Stomach (tissue), 9 donors: Measurements from ENCODE around the gene STARD10. TPM values are rescaled to one million over a fixed set of nuclear protein-coding genes. Genes with fewer than 3 reads are reported as not detected.
A peak's percentile ranks its signal among the peaks of the same experiment; 100 is the strongest.

Source experiments
- DNase-seq, 2 donors: peaks; one replicate each; pipeline versions ENCODE4 v3.0.0 to v3.0.0-alpha.2; 2013 to 2019
- H3K27ac ChIP-seq, 5 donors: fragments of 200-600 bp in 4 of 5; sonication (generic) in 4 of 5; one replicate each; pipeline ENCODE4 v1.5.1; 2013 to 2019; ENCODE audit warnings: mild to moderate bottlenecking in 1 of 5, moderate library complexity in 1 of 5
- H3K27me3 ChIP-seq, 3 donors: fragments of 200-600 bp; sonication (generic); one replicate each; pipeline ENCODE4 v1.5.1; 2017 to 2019; ENCODE audit warnings: mixed run types in 1 of 3
- H3K36me3 ChIP-seq, 4 donors: fragments of 200-600 bp; sonication (generic); 1 replicate in 3 of 4; 2 replicates in 1 of 4; pipeline ENCODE4 v1.5.1; 2016 to 2019
- H3K4me1 ChIP-seq, 4 donors: fragments of 200-600 bp; sonication (generic); one replicate each; pipeline ENCODE4 v1.5.1; 2016 to 2019
- H3K4me3 ChIP-seq, 4 donors: fragments of 200-600 bp; sonication (generic) in 3 of 4; one replicate each; pipeline ENCODE4 v1.5.1; 2016 to 2019; ENCODE audit warnings: mild to moderate bottlenecking in 1 of 4
- H3K9me3 ChIP-seq, 4 donors: fragments of 200-600 bp; sonication (generic); one replicate each; pipeline ENCODE4 v1.5.1; 2016 to 2019
- EP300 ChIP-seq: sonication (generic); formaldehyde crosslinking; IDR thresholded peaks from one replicate; pipeline ENCODE4 v1.6.1; 2017; ENCODE audit warnings: antibody characterized with exemption
- POLR2A ChIP-seq, 4 donors: fragments of 450-650 bp; IDR thresholded peaks; one replicate each; pipeline ENCODE4 v1.6.1; 2016; ENCODE audit warnings: antibody characterized with exemption in 4 of 4, control low read depth in 2 of 4, mild to moderate bottlenecking in 1 of 4, moderate library complexity in 1 of 4
- POLR2AphosphoS5 ChIP-seq, 3 donors: sonication (generic); formaldehyde crosslinking; IDR thresholded peaks; one replicate each; pipeline ENCODE4 v1.6.1; 2016; ENCODE audit warnings: antibody characterized with exemption in 3 of 3
- WGBS, 5 donors: extraction: QIAGEN DNeasy Blood & Tissue Kit in 3 of 5; methylation state at CpG; one replicate each; pipeline versions ENCODE4 v1.1.5 to v1.1.7; 2013 to 2018; 5-methylcytosine and 5-hydroxymethylcytosine counted together
- intact Hi-C: fragments of 100-400 bp; cut with DNase I; formaldehyde crosslinking; loops from one replicate; pipeline ENCODE4 v1.15.1; 2023; ENCODE audit warnings: low total_unique reads
- polyA plus RNA-seq, 3 donors: library from polyadenylated mRNA; stranded (reverse); fragments of 200-250 nt; gene quantifications; one replicate each; pipeline ENCODE4 v1.2.3, GENCODE V29; 2013
- total RNA-seq, 5 donors: library from RNA; depleted of rRNA; stranded (reverse); fragments of >200 nt; gene quantifications; one replicate each; pipeline versions ENCODE4 v1.1.0 to v1.2.3, GENCODE V29; 2014 to 2016
- TF ChIP-seq, protein P1 (sequence below), 7 experiments: fragments of 450-650 bp in 4 of 7; fragments of 200-600 bp in 3 of 7; sonication (generic) in 3 of 7; IDR thresholded peaks; one replicate each; pipeline ENCODE4 v1.5.1; 2016 to 2019; ENCODE audit warnings: antibody characterized with exemption in 7 of 7, control low read depth in 2 of 7, mild to moderate bottlenecking in 1 of 7
- donor health status: healthy with polysubstance abuse.
- donor health status: Bipolar disorder and iron deficiency.
- donor health status: healthy.

Gene STARD10
- total and polyA plus RNA-seq, 8 donors = 125 to 950 (median 346) TPM

- Histone ChIP-seq H3K4me3 (peak overlapping the region in 1 of 4 donors; percentile 0), H3K27me3 (no peaks in the 10 kb centered on the region), H3K36me3 (peaks cover 5 to 23% (median 11%) of the 10 kb centered on the region in 4 donors), H3K9me3 (no peaks in the 10 kb centered on the region), H3K27ac (peak overlapping the region in 3 of 5 donors; percentile 14 to 96 (median 93)), H3K4me1 (peaks cover 49 to 96% (median 84%) of the 10 kb centered on the region in 4 donors)
- intact Hi-C loops = no loop called here
- DNase-seq = no peak
- TF ChIP-seq, protein P1, sequence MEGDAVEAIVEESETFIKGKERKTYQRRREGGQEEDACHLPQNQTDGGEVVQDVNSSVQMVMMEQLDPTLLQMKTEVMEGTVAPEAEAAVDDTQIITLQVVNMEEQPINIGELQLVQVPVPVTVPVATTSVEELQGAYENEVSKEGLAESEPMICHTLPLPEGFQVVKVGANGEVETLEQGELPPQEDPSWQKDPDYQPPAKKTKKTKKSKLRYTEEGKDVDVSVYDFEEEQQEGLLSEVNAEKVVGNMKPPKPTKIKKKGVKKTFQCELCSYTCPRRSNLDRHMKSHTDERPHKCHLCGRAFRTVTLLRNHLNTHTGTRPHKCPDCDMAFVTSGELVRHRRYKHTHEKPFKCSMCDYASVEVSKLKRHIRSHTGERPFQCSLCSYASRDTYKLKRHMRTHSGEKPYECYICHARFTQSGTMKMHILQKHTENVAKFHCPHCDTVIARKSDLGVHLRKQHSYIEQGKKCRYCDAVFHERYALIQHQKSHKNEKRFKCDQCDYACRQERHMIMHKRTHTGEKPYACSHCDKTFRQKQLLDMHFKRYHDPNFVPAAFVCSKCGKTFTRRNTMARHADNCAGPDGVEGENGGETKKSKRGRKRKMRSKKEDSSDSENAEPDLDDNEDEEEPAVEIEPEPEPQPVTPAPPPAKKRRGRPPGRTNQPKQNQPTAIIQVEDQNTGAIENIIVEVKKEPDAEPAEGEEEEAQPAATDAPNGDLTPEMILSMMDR (IDR thresholded peaks at IDR 0.05) = no peak
- TF ChIP-seq EP300 (no peak), POLR2AphosphoS5 (IDR thresholded peaks at IDR 0.05) (no peak), POLR2A (IDR thresholded peaks at IDR 0.05) (no peak)
- 59 to 91% (median 68%) methylated on average over 6 to 12 of the region's 12 CpGs for WGBS, 5 donors
Observed at GRCh38 chr11:72772059-72772458, 21.8 kb downstream of the STARD10 start.

- WGBS, 5 donors = 42 to 49% (median 46%) methylated on average over 4 of the region's 4 CpGs
- H3K4me3 ChIP-seq = no peak overlapping the region
- intact Hi-C loops = no loop called here
- no peak for DNase-seq
- H3K36me3 ChIP-seq = peaks cover 5 to 23% (median 11%) of the 10 kb centered on the region in 4 donors
- no peaks in the 10 kb centered on the region for H3K27me3 ChIP-seq
- no peaks in the 10 kb centered on the region for H3K9me3 ChIP-seq
- TF ChIP-seq, protein P1 (IDR thresholded peaks at IDR 0.05) = no peak
- TF ChIP-seq EP300 (no peak), POLR2AphosphoS5 (IDR thresholded peaks at IDR 0.05) (no peak), POLR2A (IDR thresholded peaks at IDR 0.05) (no peak)
- H3K27ac ChIP-seq = peak overlapping the region in 3 of 5 donors; percentile 14 to 96 (median 93)
- peaks cover 43 to 96% (median 84%) of the 10 kb centered on the region in 4 donors for H3K4me1 ChIP-seq
Observed at GRCh38 chr11:72771507-72771906, 22.3 kb downstream of the STARD10 start.

DNA sequence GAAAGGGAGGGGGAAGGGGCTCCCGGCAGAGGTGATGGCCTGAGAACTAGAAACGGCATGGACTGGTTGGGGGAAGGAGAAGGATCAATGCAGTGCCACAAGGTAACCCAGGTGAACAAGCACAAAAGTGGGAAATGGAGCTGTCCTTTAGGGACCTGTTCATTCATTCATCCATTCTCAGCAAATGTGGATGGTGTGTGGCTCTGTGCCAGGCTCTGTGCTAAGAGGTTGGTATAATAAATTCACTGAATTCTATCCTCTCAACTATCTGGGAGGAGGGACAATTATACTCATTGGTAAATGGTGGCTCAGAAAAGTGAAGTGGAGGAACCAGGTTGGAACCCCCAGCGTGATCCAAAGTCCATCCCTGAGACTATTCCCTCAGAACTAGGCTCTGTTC is 23.0 kb downstream of the STARD10 start:
- 61 to 78% (median 67%) methylated on average over 3 of the region's 3 CpGs for WGBS, 5 donors
- Histone ChIP-seq H3K36me3 (peaks cover 5 to 23% (median 11%) of the 10 kb centered on the region in 4 donors), H3K9me3 (no peaks in the 10 kb centered on the region), H3K4me1 (peaks cover 36 to 96% (median 83%) of the 10 kb centered on the region in 4 donors), H3K27me3 (no peaks in the 10 kb centered on the region), H3K27ac (no peak overlapping the region), H3K4me3 (no peak overlapping the region)
- no peak for DNase-seq
- intact Hi-C loops = no loop called here
- TF ChIP-seq EP300 (no peak), POLR2AphosphoS5 (IDR thresholded peaks at IDR 0.05) (no peak), POLR2A (IDR thresholded peaks at IDR 0.05) (no peak)
- TF ChIP-seq, protein P1 (IDR thresholded peaks at IDR 0.05) = no peak

GRCh38 chr11:72769680-72770079 is 24.2 kb downstream of the STARD10 start:
- Histone ChIP-seq H3K36me3 (peaks cover 5 to 23% (median 11%) of the 10 kb centered on the region in 4 donors), H3K4me1 (peaks cover 26 to 94% (median 81%) of the 10 kb centered on the region in 4 donors), H3K27me3 (no peaks in the 10 kb centered on the region), H3K27ac (no peak overlapping the region), H3K4me3 (no peak overlapping the region), H3K9me3 (no peaks in the 10 kb centered on the region)
- 39 to 70% (median 41%) methylated on average over 4 of the region's 4 CpGs for WGBS, 5 donors
- TF ChIP-seq, protein P1 (IDR thresholded peaks at IDR 0.05) = no peak
- TF ChIP-seq POLR2AphosphoS5 (IDR thresholded peaks at IDR 0.05) = no peak
- no peak for TF ChIP-seq POLR2A (IDR thresholded peaks at IDR 0.05)
- no peak for TF ChIP-seq EP300
- DNase-seq = peak in 1 of 2 donors; percentile 50
- intact Hi-C loops = no loop called here
